A673 (cell line): Measurements from ENCODE around the gene PMPCA. TPM values are rescaled to one million over a fixed set of nuclear protein-coding genes. Genes with fewer than 3 reads are reported as not detected.

ENCODE experiments used
- BruUV-seq: library from RNA; stranded (reverse); fragments of 400-500 nt; replicated peaks from 2 replicates; lab custom pipeline; 2021; lab: Mats Ljungman, UMichigan
- CTCF ChIA-PET: fragments of 300-600 bp; sonication (Branson Sonifier 250); formaldehyde crosslinking; loops from one replicate; lab custom pipeline; 2022; ENCODE audit warnings: antibody characterized with exemption; lab: Charles Lee
- POLR2A ChIA-PET: fragments of 300-600 bp; sonication (Branson Sonifier 250); formaldehyde crosslinking; loops from one replicate; lab custom pipeline; 2022; ENCODE audit warnings: antibody characterized with exemption; ENCODE audit not compliant: low non-redundant PET; lab: Charles Lee
- DNase-seq: peaks from one replicate; pipeline ENCODE4 v3.0.0-alpha.2; 2015; ENCODE audit warnings: low spot score
- H3K27ac ChIP-seq: fragments of 200-600 bp; sonication (generic); 2 replicates; pipeline ENCODE4 v1.5.1; 2016; ENCODE audit warnings: mixed run types, low read depth, mild to moderate bottlenecking, mixed read lengths, antibody characterized with exemption, low read length; ENCODE audit not compliant: poor library complexity, severe bottlenecking
- H3K27me3 ChIP-seq: fragments of 200-600 bp; sonication (generic); replicated peaks from 2 replicates; pipeline ENCODE4 v1.6.1; 2017; ENCODE audit warnings: mixed run types, low read depth, mild to moderate bottlenecking, mixed read lengths, antibody characterized with exemption, low read length; ENCODE audit not compliant: insufficient read depth, poor library complexity
- H3K36me3 ChIP-seq: fragments of 200-600 bp; sonication (generic); 2 replicates; pipeline ENCODE4 v1.6.1; 2016; ENCODE audit warnings: mixed run types, mild to moderate bottlenecking, mixed read lengths, antibody characterized with exemption, low read length; ENCODE audit not compliant: insufficient read depth, poor library complexity, severe bottlenecking
- H3K4me1 ChIP-seq: fragments of 200-600 bp; sonication (generic); 2 replicates; pipeline ENCODE4 v1.6.1; 2017; ENCODE audit warnings: mixed run types, mild to moderate bottlenecking, mixed read lengths, antibody characterized with exemption, low read length; ENCODE audit not compliant: insufficient read depth, poor library complexity, severe bottlenecking
- H3K4me3 ChIP-seq: fragments of 200-600 bp; sonication (generic); 2 replicates; pipeline ENCODE4 v1.5.1; 2016; ENCODE audit warnings: low read depth, mixed run types, mild to moderate bottlenecking, mixed read lengths, low read length; ENCODE audit not compliant: poor library complexity, severe bottlenecking
- H3K9me3 ChIP-seq: fragments of 200-600 bp; sonication (generic); 2 replicates; pipeline ENCODE4 v1.6.1; 2016; ENCODE audit warnings: mixed run types, low read depth, mild to moderate bottlenecking, mixed read lengths, antibody characterized with exemption, low read length; ENCODE audit not compliant: poor library complexity, severe bottlenecking
- CTCF ChIP-seq: fragments of 300-800, 200-600 bp; sonication (generic); conservative IDR thresholded peaks from 2 replicates; pipeline ENCODE4 v1.5.1; 2017; ENCODE audit warnings: low read depth, mild to moderate bottlenecking, antibody characterized with exemption, low read length, moderate library complexity, mixed read lengths
- EZH2 ChIP-seq: fragments of 200-600 bp; sonication (generic); IDR thresholded peaks from 2 replicates; pipeline ENCODE4 v1.6.1; 2017; ENCODE audit warnings: borderline replicate concordance, low read depth, mild to moderate bottlenecking, mixed read lengths, antibody characterized with exemption, low read length; ENCODE audit not compliant: poor library complexity, severe bottlenecking
- intact Hi-C: fragments of 100-400 bp; cut with micrococcal nuclease; formaldehyde crosslinking; loops from one replicate; pipeline ENCODE4 v1.10.0; 2022; ENCODE audit not compliant: unreplicated experiment
- total RNA-seq: library from RNA; stranded (reverse); gene quantifications from 2 replicates; pipeline ENCODE4 v1.2.3, GENCODE V29; 2021

PMPCA gene
- total RNA-seq, 1 experiment from 2014 or later: 94.8 TPM

- CTCF ChIA-PET: interaction anchor here (1.1 kb wide), 1 partner anchor 30 kb away, joined by 3 read pairs; no protein-coding TSS in a partner anchor
- peak; percentile 93 for DNase-seq
- Histone ChIP-seq H3K27ac (peak within 1 kb of the TSS; percentile 75), H3K4me1 (peaks cover 9% of the 10 kb centered on the region), H3K27me3 (no peaks in the 10 kb centered on the region), H3K4me3 (peak within 1 kb of the TSS; percentile 96), H3K9me3 (no peaks in the 10 kb centered on the region), H3K36me3 (peaks cover 55% of the 10 kb centered on the region)
- no TSS peak for BruUV-seq
- peak; percentile 83 for TF ChIP-seq CTCF
- TF ChIP-seq EZH2: no peak
- intact Hi-C loops: no loop called here
- POLR2A ChIA-PET: no interaction called here
Observed at GRCh38 chr9:136400038-136400834, 10.2 kb upstream of the PMPCA start, which contains the start of gene SNAPC4. TSS of gene SNAPC4 (minus strand) at chr9:136400170. CDS start at chr9:136398428, 1,742 bp downstream.

GRCh38 chr9:136401173-136401922, 9.1 kb upstream of the PMPCA start:
- no TSS peak for BruUV-seq
- no peak for DNase-seq
- Histone ChIP-seq H3K4me3 (no peak overlapping the region), H3K36me3 (peaks cover 54% of the 10 kb centered on the region), H3K9me3 (no peaks in the 10 kb centered on the region), H3K27ac (no peak overlapping the region), H3K27me3 (no peaks in the 10 kb centered on the region), H3K4me1 (peaks cover 9% of the 10 kb centered on the region)
- POLR2A ChIA-PET: no interaction called here
- CTCF ChIA-PET: interaction anchor here (0.6 to 1.1 kb wide), 2 partner anchors 29 to 582 kb away, joined by 3 read pairs; no protein-coding TSS in a partner anchor
- TF ChIP-seq EZH2 (no peak), CTCF (no peak)
- intact Hi-C loops: no loop called here

GRCh38 chr9:136402067-136402466, 8.4 kb upstream of the PMPCA start:
- ChIA-PET POLR2A (no interaction called here), CTCF (no interaction called here)
- intact Hi-C loops: no loop called here
- Histone ChIP-seq H3K4me1 (peaks cover 9% of the 10 kb centered on the region), H3K9me3 (no peaks in the 10 kb centered on the region), H3K4me3 (no peak overlapping the region), H3K27ac (no peak overlapping the region), H3K36me3 (peaks cover 55% of the 10 kb centered on the region), H3K27me3 (no peaks in the 10 kb centered on the region)
- TF ChIP-seq EZH2 (no peak), CTCF (no peak)
- no TSS peak for BruUV-seq
- no peak for DNase-seq
